Right atrium auricular region (tissue), 2 donors: ENCODE measurements around the gene DDX10. TPM values are rescaled to one million over a fixed set of nuclear protein-coding genes. Genes with fewer than 3 reads are reported as not detected.

Source experiments
- DNase-seq: peaks from one replicate; pipeline ENCODE4 v3.0.0-alpha.2; 2019; ENCODE audit warnings: low spot score
- H3K27ac ChIP-seq, 2 donors: fragments of 200-600 bp; sonication (generic); 1 replicate in 1 of 2; 2 replicates in 1 of 2; pipeline ENCODE4 v1.5.1; 2016 to 2019
- H3K27me3 ChIP-seq, 2 donors: fragments of 200-600 bp; sonication (generic); one replicate each; pipeline versions ENCODE4 v1.5.1 to v1.6.0; 2017 to 2019
- H3K36me3 ChIP-seq: fragments of 200-600 bp; sonication (generic); one replicate; pipeline ENCODE4 v1.5.1; 2016
- H3K4me1 ChIP-seq, 2 donors: fragments of 200-600 bp; sonication (generic); one replicate each; pipeline versions ENCODE4 v1.5.1 to v1.6.0; 2017 to 2019
- H3K4me3 ChIP-seq, 2 donors: fragments of 200-600 bp; sonication (generic); 1 replicate in 1 of 2; 2 replicates in 1 of 2; pipeline ENCODE4 v1.5.1; 2017 to 2019; ENCODE audit warnings: mild to moderate bottlenecking in 1 of 2, moderate library complexity in 1 of 2
- H3K9me3 ChIP-seq, 2 donors: fragments of 200-600 bp; sonication (generic); one replicate each; pipeline ENCODE4 v1.5.1; 2019
- CTCF ChIP-seq, 2 donors: fragments of 200-600 bp; sonication (generic); IDR thresholded peaks; one replicate each; pipeline ENCODE4 v1.5.1; 2019; ENCODE audit warnings: antibody characterized with exemption in 2 of 2
- total RNA-seq, 2 donors: library from RNA; depleted of rRNA; stranded (reverse); fragments of >200 nt; gene quantifications; one replicate each; pipeline ENCODE4 v1.1.0, GENCODE V29; 2016

DDX10 gene
- total RNA-seq, 2 donors from 2014 or later: 11.8 to 13.1 TPM

GRCh38 chr11:108724974-108725689 lies 60.3 kb downstream of the DDX10 start:
- Histone ChIP-seq H3K27ac (no peak overlapping the region), H3K36me3 (peaks cover 7% of the 10 kb centered on the region), H3K9me3 (peaks cover 0 to 6% of the 10 kb centered on the region in 2 donors), H3K4me1 (no peaks in the 10 kb centered on the region), H3K27me3 (no peaks in the 10 kb centered on the region), H3K4me3 (no peak overlapping the region)
- no peak for TF ChIP-seq CTCF (IDR thresholded peaks at IDR 0.05)
- no peak for DNase-seq

GRCh38 chr11:108726077-108726800 lies 61.4 kb downstream of the DDX10 start:
- peaks cover 0 to 6% of the 10 kb centered on the region in 2 donors for H3K9me3 ChIP-seq
- H3K27ac ChIP-seq: no peak overlapping the region
- H3K27me3 ChIP-seq: no peaks in the 10 kb centered on the region
- no peak for TF ChIP-seq CTCF (IDR thresholded peaks at IDR 0.05)
- DNase-seq: no peak
- H3K36me3 ChIP-seq: peaks cover 7% of the 10 kb centered on the region
- H3K4me3 ChIP-seq: no peak overlapping the region
- no peaks in the 10 kb centered on the region for H3K4me1 ChIP-seq

- H3K36me3 ChIP-seq: peaks cover 7% of the 10 kb centered on the region
- no peak overlapping the region for H3K27ac ChIP-seq
- no peak for DNase-seq
- H3K4me3 ChIP-seq: no peak overlapping the region
- H3K4me1 ChIP-seq: peaks cover 0 to 2% of the 10 kb centered on the region in 2 donors
- peaks cover 0 to 6% of the 10 kb centered on the region in 2 donors for H3K9me3 ChIP-seq
- H3K27me3 ChIP-seq: no peaks in the 10 kb centered on the region
- no peak for TF ChIP-seq CTCF (IDR thresholded peaks at IDR 0.05)
These were observed 62.8 kb downstream of the DDX10 start for GRCh38 chr11:108727665-108728064.

- no peak for DNase-seq
- Histone ChIP-seq H3K4me3 (no peak overlapping the region), H3K27ac (no peak overlapping the region), H3K27me3 (no peaks in the 10 kb centered on the region), H3K36me3 (no peaks in the 10 kb centered on the region), H3K4me1 (peaks cover 0 to 15% of the 10 kb centered on the region in 2 donors), H3K9me3 (peaks cover 0 to 6% of the 10 kb centered on the region in 2 donors)
- no peak for TF ChIP-seq CTCF (IDR thresholded peaks at IDR 0.05)
These were observed 64.5 kb downstream of the DDX10 start for GRCh38 chr11:108729227-108729871.

- Histone ChIP-seq H3K36me3 (no peaks in the 10 kb centered on the region), H3K9me3 (no peaks in the 10 kb centered on the region), H3K27ac (no peak overlapping the region), H3K4me1 (peaks cover 0 to 15% of the 10 kb centered on the region in 2 donors), H3K27me3 (no peaks in the 10 kb centered on the region), H3K4me3 (no peak overlapping the region)
- no peak for DNase-seq
- no peak for TF ChIP-seq CTCF (IDR thresholded peaks at IDR 0.05)
These were observed 67.5 kb downstream of the DDX10 start for GRCh38 chr11:108732395-108732794.
